HuH-7.5 (cell line): ENCODE data around the gene FOXA1.

Experiments
- DNase-seq: peaks from one replicate; pipeline ENCODE4 v3.0.0; 2011; ENCODE audit warnings: low spot score

Gene FOXA1

GRCh38 chr14:37594971-37595808 lies at the start of gene FOXA1, which contains the start of gene TTC6:
TSS of gene FOXA1 (minus strand) at chr14:37595249. CDS start at chr14:37594972, 277 bp downstream.
TSS of gene TTC6 (plus strand) at chr14:37595629. CDS start at chr14:37622065, 26,436 bp downstream.
- peak; percentile 82 for DNase-seq

GRCh38 chr14:37643701-37644100 lies 48.7 kb upstream of the FOXA1 start:
- no peak for DNase-seq

- no peak for DNase-seq
Observed at GRCh38 chr14:37642125-37642524, 47.1 kb upstream of the FOXA1 start.

GRCh38 chr14:37641117-37641516 lies 46.1 kb upstream of the FOXA1 start:
- DNase-seq: no peak

- DNase-seq: no peak
Observed at GRCh38 chr14:37638599-37638998, 43.5 kb upstream of the FOXA1 start.

- no peak for DNase-seq
Observed at GRCh38 chr14:37637341-37637740, 42.3 kb upstream of the FOXA1 start.

- no peak for DNase-seq
Observed at GRCh38 chr14:37625597-37626595, 30.8 kb upstream of the FOXA1 start.

- no peak for DNase-seq
Observed at GRCh38 chr14:37623971-37624370, 28.9 kb upstream of the FOXA1 start.

- DNase-seq: no peak
Observed at GRCh38 chr14:37623426-37623951, 28.4 kb upstream of the FOXA1 start.

- DNase-seq: no peak
Observed at GRCh38 chr14:37622231-37622923, 27.3 kb upstream of the FOXA1 start.

- no peak for DNase-seq
Observed at GRCh38 chr14:37620856-37621255, 25.8 kb upstream of the FOXA1 start.

- DNase-seq: no peak
Observed at GRCh38 chr14:37618498-37619028, 23.5 kb upstream of the FOXA1 start.

- DNase-seq: no peak
Observed at GRCh38 chr14:37617864-37618365, 22.9 kb upstream of the FOXA1 start.

GRCh38 chr14:37616853-37617252 lies 21.8 kb upstream of the FOXA1 start:
- DNase-seq: no peak

GRCh38 chr14:37615582-37616289 lies 20.7 kb upstream of the FOXA1 start:
- no peak for DNase-seq

- no peak for DNase-seq
Observed at GRCh38 chr14:37610945-37611523, 16.0 kb upstream of the FOXA1 start.

GRCh38 chr14:37608649-37609048 lies 13.6 kb upstream of the FOXA1 start:
- DNase-seq: no peak

GRCh38 chr14:37606678-37607077 lies 11.6 kb upstream of the FOXA1 start:
- DNase-seq: no peak

- no peak for DNase-seq
Observed at GRCh38 chr14:37603688-37604251, 8.7 kb upstream of the FOXA1 start.
